GM23338 (cell line): Measurements from ENCODE around the gene TMEM187. TPM values are rescaled to one million over a fixed set of nuclear protein-coding genes. Genes with fewer than 3 reads are reported as not detected.

Experiments
- ATAC-seq: fragments of 200-7000 bp; cut with Tn5 transposase; 3 replicates; pipeline ENCODE4 v1.9.1; 2020
- DNase-seq: peaks from one replicate; pipeline ENCODE4 v3.0.0-alpha.2; 2015; ENCODE audit warnings: low spot score
- H2AFZ ChIP-seq: fragments of 200-600 bp; sonication (generic); 2 replicates; pipeline ENCODE4 v1.8.0; 2016; ENCODE audit warnings: antibody characterized with exemption, mild to moderate bottlenecking, moderate library complexity
- H3F3A ChIP-seq: fragments of 200-600 bp; sonication (generic); replicated peaks from 2 replicates; pipeline ENCODE4 v1.8.0; 2017; ENCODE audit warnings: antibody characterized with exemption, mixed run types, low read depth
- H3K27ac ChIP-seq: fragments of 200-600 bp; sonication (generic); 2 replicates; pipeline ENCODE4 v1.6.1; 2016; ENCODE audit warnings: low read depth
- H3K27me3 ChIP-seq: fragments of 200-600 bp; sonication (generic); 2 replicates; pipeline ENCODE4 v1.8.0; 2016; ENCODE audit warnings: mild to moderate bottlenecking, mixed run types, moderate library complexity; ENCODE audit not compliant: insufficient read depth
- H3K36me3 ChIP-seq: fragments of 200-600 bp; sonication (generic); 2 replicates; pipeline ENCODE4 v1.8.0; 2016; ENCODE audit warnings: mild to moderate bottlenecking; ENCODE audit not compliant: insufficient read depth
- H3K4me1 ChIP-seq: fragments of 200-600 bp; sonication (generic); 2 replicates; pipeline ENCODE4 v1.8.0; 2016; ENCODE audit warnings: mild to moderate bottlenecking, moderate library complexity; ENCODE audit not compliant: insufficient read depth
- H3K4me2 ChIP-seq: fragments of 200-600 bp; sonication (generic); 2 replicates; pipeline ENCODE4 v1.7.1; 2017; ENCODE audit warnings: mixed run types
- H3K4me3 ChIP-seq: fragments of 200-600 bp; sonication (generic); 2 replicates; pipeline ENCODE4 v1.6.1; 2016; ENCODE audit warnings: mixed run types
- H3K79me2 ChIP-seq: fragments of 200-600 bp; sonication (generic); replicated peaks from 2 replicates; pipeline ENCODE4 v1.8.0; 2017; ENCODE audit warnings: mild to moderate bottlenecking; ENCODE audit not compliant: insufficient read depth
- H3K9me2 ChIP-seq: fragments of 200-600 bp; sonication (generic); 2 replicates; pipeline ENCODE4 v1.8.0; 2017; ENCODE audit not compliant: insufficient read depth
- H4K20me1 ChIP-seq: fragments of 200-600 bp; sonication (generic); replicated peaks from 2 replicates; pipeline ENCODE4 v1.8.0; 2017; ENCODE audit warnings: mild to moderate bottlenecking; ENCODE audit not compliant: insufficient read depth
- H3K27ac Mint-ChIP-seq: 2 replicates; pipeline ENCODE4 v1.8.0; 2020; ENCODE audit warnings: inconsistent platforms, mild to moderate bottlenecking, moderate library complexity, mixed read lengths
- H3K27me3 Mint-ChIP-seq: 3 replicates; pipeline ENCODE4 v1.8.0; 2022; ENCODE audit warnings: low read depth, mild to moderate bottlenecking, moderate library complexity, mixed read lengths, inconsistent platforms; ENCODE audit not compliant: insufficient read depth, poor library complexity
- H3K36me3 Mint-ChIP-seq: 3 replicates; pipeline ENCODE4 v1.8.0; 2021; ENCODE audit warnings: low read depth, mild to moderate bottlenecking, inconsistent platforms, moderate library complexity, mixed read lengths
- H3K4me1 Mint-ChIP-seq: 3 replicates; pipeline ENCODE4 v1.8.0; 2020; ENCODE audit warnings: mild to moderate bottlenecking, inconsistent platforms, mixed read lengths
- H3K4me3 Mint-ChIP-seq: 3 replicates; pipeline ENCODE4 v1.8.0; 2021; ENCODE audit warnings: moderate library complexity, mild to moderate bottlenecking, inconsistent platforms, mixed read lengths
- H3K9me3 Mint-ChIP-seq: 3 replicates; pipeline ENCODE4 v1.8.0; 2020; ENCODE audit warnings: moderate library complexity, mild to moderate bottlenecking, inconsistent platforms, mixed read lengths
- CREB1 ChIP-seq: fragments of 250-450 bp; sonication (Bioruptor Pico); IDR thresholded peaks from 2 replicates; pipeline ENCODE4 v1.5.0; 2020; ENCODE audit warnings: low read depth, mild to moderate bottlenecking, moderate library complexity
- EZH2 ChIP-seq: fragments of 200-600 bp; sonication (generic); IDR thresholded peaks from one replicate; pipeline ENCODE4 v1.8.0; 2017; ENCODE audit warnings: antibody characterized with exemption, mild to moderate bottlenecking, low read depth; ENCODE audit not compliant: unreplicated experiment
- EZH2phosphoT487 ChIP-seq: fragments of 200-600 bp; sonication (generic); IDR thresholded peaks from one replicate; pipeline ENCODE4 v1.8.1; 2018; ENCODE audit warnings: antibody characterized with exemption; ENCODE audit not compliant: unreplicated experiment
- JUNB ChIP-seq: IDR thresholded peaks from one replicate; pipeline ENCODE4 v1.6.1; 2016; ENCODE audit warnings: antibody characterized with exemption; ENCODE audit not compliant: unreplicated experiment
- NANOG ChIP-seq: IDR thresholded peaks from 2 replicates; pipeline ENCODE4 v1.6.1; 2016; ENCODE audit warnings: antibody characterized with exemption, borderline replicate concordance
- POLR2AphosphoS5 ChIP-seq: IDR thresholded peaks from 2 replicates; pipeline ENCODE4 v1.6.1; 2016; ENCODE audit warnings: antibody characterized with exemption, low read depth
- STAT1 ChIP-seq: IDR thresholded peaks from one replicate; pipeline ENCODE4 v1.6.1; 2016; ENCODE audit warnings: antibody characterized with exemption; ENCODE audit not compliant: unreplicated experiment
- ZNF114 ChIP-seq: fragments of 250-450 bp; sonication (Bioruptor Pico); IDR thresholded peaks from 2 replicates; pipeline ENCODE4 v1.5.0; 2020; ENCODE audit warnings: mild to moderate bottlenecking, moderate library complexity
- ZNF331 ChIP-seq: fragments of 250-450 bp; sonication (Bioruptor Pico); IDR thresholded peaks from 2 replicates; pipeline ENCODE4 v1.5.0; 2020; ENCODE audit warnings: low read depth, mild to moderate bottlenecking, moderate library complexity
- polyA plus RNA-seq: library from polyadenylated mRNA; unstranded; fragments of >200 nt; fragmentation: Nextera tagmentation; extraction: Ambion mirVana; gene quantifications from 2 replicates; pipeline ENCODE4 v1.2.1, GENCODE V29; 2016
- total RNA-seq: library from RNA; depleted of rRNA; stranded (reverse); fragments of >200 nt; shearing (Covaris generic); gene quantifications from 2 replicates; pipeline ENCODE4 v1.2.3, GENCODE V29; 2014
- TF ChIP-seq, protein P1 (sequence below): IDR thresholded peaks from 2 replicates; pipeline ENCODE4 v1.6.1; 2016; ENCODE audit warnings: antibody characterized with exemption
- TF ChIP-seq, protein P2 (sequence below): IDR thresholded peaks from one replicate; pipeline ENCODE4 v1.6.1; 2018; ENCODE audit warnings: antibody characterized with exemption; ENCODE audit not compliant: unreplicated experiment
- TF ChIP-seq, protein P3 (sequence below): fragments of 250-450 bp; sonication (Bioruptor Pico); IDR thresholded peaks from 2 replicates; pipeline ENCODE4 v1.5.0; 2020; ENCODE audit warnings: mild to moderate bottlenecking, moderate library complexity
- TF ChIP-seq, protein P4 (sequence below), 2 experiments: fragments of 200-600 bp in 1 of 2; sonication (generic) in 1 of 2; conservative IDR thresholded peaks; 2 replicates each; pipeline versions ENCODE4 v1.5.1 to v1.6.1; 2016 to 2017; ENCODE audit warnings: antibody characterized with exemption in 2 of 2, low read depth in 2 of 2, mild to moderate bottlenecking in 2 of 2, moderate library complexity in 1 of 2

TMEM187 gene
- total and polyA plus RNA-seq, 2 experiments from 2014 or later = 2.5 to 4.4 TPM

DNA sequence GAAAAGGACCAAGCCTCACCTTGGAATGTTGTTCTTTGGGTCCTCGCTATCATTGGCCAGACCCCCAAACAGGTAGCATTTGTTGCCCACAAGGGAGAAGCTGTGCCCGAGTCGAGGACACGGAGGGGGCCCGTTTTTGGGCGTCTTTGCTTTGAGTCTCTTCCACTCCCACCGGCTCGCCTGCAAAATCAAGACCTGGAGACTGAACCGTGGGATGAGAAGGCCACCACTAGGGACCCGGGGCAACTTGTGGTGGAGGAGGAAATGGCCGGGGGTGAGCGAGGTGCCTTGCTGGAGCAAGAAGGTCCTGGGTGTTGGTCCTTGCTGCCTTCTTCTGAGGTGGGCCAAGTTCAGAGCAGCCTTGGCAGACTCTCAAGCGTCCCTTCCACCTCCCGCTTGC, 8.4 kb upstream of the TMEM187 start:
- TF ChIP-seq EZH2phosphoT487 (no peak), STAT1 (no peak), ZNF114 (CRISPR knock-in tag) (no peak), ZNF331 (CRISPR knock-in tag) (no peak), CREB1 (CRISPR knock-in tag) (no peak), POLR2AphosphoS5 (no peak), NANOG (no peak), EZH2 (no peak), JUNB (no peak)
- TF ChIP-seq, protein P1, sequence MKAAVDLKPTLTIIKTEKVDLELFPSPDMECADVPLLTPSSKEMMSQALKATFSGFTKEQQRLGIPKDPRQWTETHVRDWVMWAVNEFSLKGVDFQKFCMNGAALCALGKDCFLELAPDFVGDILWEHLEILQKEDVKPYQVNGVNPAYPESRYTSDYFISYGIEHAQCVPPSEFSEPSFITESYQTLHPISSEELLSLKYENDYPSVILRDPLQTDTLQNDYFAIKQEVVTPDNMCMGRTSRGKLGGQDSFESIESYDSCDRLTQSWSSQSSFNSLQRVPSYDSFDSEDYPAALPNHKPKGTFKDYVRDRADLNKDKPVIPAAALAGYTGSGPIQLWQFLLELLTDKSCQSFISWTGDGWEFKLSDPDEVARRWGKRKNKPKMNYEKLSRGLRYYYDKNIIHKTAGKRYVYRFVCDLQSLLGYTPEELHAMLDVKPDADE = no peak
- TF ChIP-seq, protein P2, sequence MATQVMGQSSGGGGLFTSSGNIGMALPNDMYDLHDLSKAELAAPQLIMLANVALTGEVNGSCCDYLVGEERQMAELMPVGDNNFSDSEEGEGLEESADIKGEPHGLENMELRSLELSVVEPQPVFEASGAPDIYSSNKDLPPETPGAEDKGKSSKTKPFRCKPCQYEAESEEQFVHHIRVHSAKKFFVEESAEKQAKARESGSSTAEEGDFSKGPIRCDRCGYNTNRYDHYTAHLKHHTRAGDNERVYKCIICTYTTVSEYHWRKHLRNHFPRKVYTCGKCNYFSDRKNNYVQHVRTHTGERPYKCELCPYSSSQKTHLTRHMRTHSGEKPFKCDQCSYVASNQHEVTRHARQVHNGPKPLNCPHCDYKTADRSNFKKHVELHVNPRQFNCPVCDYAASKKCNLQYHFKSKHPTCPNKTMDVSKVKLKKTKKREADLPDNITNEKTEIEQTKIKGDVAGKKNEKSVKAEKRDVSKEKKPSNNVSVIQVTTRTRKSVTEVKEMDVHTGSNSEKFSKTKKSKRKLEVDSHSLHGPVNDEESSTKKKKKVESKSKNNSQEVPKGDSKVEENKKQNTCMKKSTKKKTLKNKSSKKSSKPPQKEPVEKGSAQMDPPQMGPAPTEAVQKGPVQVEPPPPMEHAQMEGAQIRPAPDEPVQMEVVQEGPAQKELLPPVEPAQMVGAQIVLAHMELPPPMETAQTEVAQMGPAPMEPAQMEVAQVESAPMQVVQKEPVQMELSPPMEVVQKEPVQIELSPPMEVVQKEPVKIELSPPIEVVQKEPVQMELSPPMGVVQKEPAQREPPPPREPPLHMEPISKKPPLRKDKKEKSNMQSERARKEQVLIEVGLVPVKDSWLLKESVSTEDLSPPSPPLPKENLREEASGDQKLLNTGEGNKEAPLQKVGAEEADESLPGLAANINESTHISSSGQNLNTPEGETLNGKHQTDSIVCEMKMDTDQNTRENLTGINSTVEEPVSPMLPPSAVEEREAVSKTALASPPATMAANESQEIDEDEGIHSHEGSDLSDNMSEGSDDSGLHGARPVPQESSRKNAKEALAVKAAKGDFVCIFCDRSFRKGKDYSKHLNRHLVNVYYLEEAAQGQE = no peak
- TF ChIP-seq, protein P3, sequence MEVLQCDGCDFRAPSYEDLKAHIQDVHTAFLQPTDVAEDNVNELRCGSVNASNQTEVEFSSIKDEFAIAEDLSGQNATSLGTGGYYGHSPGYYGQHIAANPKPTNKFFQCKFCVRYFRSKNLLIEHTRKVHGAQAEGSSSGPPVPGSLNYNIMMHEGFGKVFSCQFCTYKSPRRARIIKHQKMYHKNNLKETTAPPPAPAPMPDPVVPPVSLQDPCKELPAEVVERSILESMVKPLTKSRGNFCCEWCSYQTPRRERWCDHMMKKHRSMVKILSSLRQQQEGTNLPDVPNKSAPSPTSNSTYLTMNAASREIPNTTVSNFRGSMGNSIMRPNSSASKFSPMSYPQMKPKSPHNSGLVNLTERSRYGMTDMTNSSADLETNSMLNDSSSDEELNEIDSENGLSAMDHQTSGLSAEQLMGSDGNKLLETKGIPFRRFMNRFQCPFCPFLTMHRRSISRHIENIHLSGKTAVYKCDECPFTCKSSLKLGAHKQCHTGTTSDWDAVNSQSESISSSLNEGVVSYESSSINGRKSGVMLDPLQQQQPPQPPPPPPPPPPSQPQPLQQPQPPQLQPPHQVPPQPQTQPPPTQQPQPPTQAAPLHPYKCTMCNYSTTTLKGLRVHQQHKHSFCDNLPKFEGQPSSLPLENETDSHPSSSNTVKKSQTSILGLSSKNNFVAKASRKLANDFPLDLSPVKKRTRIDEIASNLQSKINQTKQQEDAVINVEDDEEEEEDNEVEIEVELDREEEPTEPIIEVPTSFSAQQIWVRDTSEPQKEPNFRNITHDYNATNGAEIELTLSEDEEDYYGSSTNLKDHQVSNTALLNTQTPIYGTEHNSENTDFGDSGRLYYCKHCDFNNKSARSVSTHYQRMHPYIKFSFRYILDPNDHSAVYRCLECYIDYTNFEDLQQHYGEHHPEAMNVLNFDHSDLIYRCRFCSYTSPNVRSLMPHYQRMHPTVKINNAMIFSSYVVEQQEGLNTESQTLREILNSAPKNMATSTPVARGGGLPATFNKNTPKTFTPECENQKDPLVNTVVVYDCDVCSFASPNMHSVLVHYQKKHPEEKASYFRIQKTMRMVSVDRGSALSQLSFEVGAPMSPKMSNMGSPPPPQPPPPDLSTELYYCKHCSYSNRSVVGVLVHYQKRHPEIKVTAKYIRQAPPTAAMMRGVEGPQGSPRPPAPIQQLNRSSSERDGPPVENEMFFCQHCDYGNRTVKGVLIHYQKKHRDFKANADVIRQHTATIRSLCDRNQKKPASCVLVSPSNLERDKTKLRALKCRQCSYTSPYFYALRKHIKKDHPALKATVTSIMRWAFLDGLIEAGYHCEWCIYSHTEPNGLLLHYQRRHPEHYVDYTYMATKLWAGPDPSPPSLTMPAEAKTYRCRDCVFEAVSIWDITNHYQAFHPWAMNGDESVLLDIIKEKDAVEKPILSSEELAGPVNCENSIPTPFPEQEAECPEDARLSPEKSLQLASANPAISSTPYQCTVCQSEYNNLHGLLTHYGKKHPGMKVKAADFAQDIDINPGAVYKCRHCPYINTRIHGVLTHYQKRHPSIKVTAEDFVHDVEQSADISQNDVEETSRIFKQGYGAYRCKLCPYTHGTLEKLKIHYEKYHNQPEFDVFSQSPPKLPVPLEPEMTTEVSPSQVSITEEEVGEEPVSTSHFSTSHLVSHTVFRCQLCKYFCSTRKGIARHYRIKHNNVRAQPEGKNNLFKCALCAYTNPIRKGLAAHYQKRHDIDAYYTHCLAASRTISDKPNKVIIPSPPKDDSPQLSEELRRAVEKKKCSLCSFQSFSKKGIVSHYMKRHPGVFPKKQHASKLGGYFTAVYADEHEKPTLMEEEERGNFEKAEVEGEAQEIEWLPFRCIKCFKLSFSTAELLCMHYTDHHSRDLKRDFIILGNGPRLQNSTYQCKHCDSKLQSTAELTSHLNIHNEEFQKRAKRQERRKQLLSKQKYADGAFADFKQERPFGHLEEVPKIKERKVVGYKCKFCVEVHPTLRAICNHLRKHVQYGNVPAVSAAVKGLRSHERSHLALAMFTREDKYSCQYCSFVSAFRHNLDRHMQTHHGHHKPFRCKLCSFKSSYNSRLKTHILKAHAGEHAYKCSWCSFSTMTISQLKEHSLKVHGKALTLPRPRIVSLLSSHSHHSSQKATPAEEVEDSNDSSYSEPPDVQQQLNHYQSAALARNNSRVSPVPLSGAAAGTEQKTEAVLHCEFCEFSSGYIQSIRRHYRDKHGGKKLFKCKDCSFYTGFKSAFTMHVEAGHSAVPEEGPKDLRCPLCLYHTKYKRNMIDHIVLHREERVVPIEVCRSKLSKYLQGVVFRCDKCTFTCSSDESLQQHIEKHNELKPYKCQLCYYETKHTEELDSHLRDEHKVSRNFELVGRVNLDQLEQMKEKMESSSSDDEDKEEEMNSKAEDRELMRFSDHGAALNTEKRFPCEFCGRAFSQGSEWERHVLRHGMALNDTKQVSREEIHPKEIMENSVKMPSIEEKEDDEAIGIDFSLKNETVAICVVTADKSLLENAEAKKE (CRISPR knock-in tag) = no peak
- TF ChIP-seq, protein P4, sequence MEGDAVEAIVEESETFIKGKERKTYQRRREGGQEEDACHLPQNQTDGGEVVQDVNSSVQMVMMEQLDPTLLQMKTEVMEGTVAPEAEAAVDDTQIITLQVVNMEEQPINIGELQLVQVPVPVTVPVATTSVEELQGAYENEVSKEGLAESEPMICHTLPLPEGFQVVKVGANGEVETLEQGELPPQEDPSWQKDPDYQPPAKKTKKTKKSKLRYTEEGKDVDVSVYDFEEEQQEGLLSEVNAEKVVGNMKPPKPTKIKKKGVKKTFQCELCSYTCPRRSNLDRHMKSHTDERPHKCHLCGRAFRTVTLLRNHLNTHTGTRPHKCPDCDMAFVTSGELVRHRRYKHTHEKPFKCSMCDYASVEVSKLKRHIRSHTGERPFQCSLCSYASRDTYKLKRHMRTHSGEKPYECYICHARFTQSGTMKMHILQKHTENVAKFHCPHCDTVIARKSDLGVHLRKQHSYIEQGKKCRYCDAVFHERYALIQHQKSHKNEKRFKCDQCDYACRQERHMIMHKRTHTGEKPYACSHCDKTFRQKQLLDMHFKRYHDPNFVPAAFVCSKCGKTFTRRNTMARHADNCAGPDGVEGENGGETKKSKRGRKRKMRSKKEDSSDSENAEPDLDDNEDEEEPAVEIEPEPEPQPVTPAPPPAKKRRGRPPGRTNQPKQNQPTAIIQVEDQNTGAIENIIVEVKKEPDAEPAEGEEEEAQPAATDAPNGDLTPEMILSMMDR (conservative IDR thresholded peaks at IDR 0.05; ENCODE audit: low read depth in 2 of 2) = no peak
- Histone ChIP-seq H3K27me3 (no peaks in the 10 kb centered on the region), H3K4me1 (peaks cover 12% of the 10 kb centered on the region), H3K4me3 (no peak overlapping the region), H3K4me2 (no peak overlapping the region), H2AFZ (no peak overlapping the region), H3K9me2 (no peaks in the 10 kb centered on the region), H4K20me1 (peaks cover 17% of the 10 kb centered on the region), H3F3A (no peaks in the 10 kb centered on the region), H3K27ac (no peak overlapping the region), H3K36me3 (no peaks in the 10 kb centered on the region), H3K79me2 (peaks cover 63% of the 10 kb centered on the region)
- Mint-ChIP-seq H3K4me3 (no peak overlapping the region), H3K9me3 (no peaks in the 10 kb centered on the region; the same call in 2 of the 3 replicates), H3K36me3 (peaks cover 56% of the 10 kb centered on the region), H3K27ac (no peak overlapping the region), H3K27me3 (peaks cover 14% of the 10 kb centered on the region), H3K4me1 (peaks cover 19% of the 10 kb centered on the region)
- ATAC-seq (no peak), DNase-seq (no peak)
